22Rv1 (cell line): ENCODE measurements around the gene FAF1.

ENCODE experiments used
- CTCF ChIP-seq: fragments of 450-650 bp; IDR thresholded peaks from 2 replicates; pipeline ENCODE4 v1.5.1; 2017; ENCODE audit warnings: mild to moderate bottlenecking
- ZFX ChIP-seq: fragments of 450-650 bp; IDR thresholded peaks from 2 replicates; pipeline ENCODE4 v1.6.1; 2017; ENCODE audit warnings: antibody characterized with exemption, borderline replicate concordance

DNA sequence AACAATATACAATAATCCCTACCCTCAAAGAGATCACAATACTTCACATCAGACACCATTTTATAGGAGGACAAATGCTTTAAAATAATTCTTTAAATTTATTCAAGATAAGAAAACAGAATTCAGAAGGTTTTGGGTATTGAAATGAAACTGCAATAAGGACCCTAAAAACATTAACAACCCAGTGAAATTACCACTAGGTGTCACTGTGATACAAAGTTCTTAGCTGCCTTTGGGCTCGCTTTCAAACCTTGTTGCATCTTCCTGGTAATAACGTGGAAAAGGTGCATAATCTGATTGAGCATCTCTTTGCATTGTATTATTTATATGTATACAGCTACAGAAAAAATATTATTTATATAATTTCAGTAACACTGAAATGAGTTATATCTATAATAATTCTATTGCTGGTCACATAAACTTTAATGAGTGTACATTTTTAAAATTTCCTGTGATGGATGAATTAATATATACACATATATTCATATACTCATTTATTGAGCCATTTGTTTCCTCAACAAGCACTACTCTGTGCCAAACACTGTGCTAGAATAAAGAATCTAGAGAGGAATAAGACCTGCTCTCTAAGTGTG, 185.2 kb downstream of the FAF1 start:
- TF ChIP-seq CTCF (peak; percentile 85), ZFX (no peak)
